ENCODE data around the gene ATP2A1. TPM values are rescaled to one million over a fixed set of nuclear protein-coding genes. Genes with fewer than 3 reads are reported as not detected.
"Not testable (repeated sequence)": the region's sequence is repeated elsewhere in the genome, so short reads cannot be mapped to it uniquely, and the experiment has no call there.

ATP2A1 gene
- total RNA-seq, 1 donor from 2014 or later = 2.4 TPM

- Mint-ChIP-seq H3K4me1 (peaks cover 3% of the 10 kb centered on the region), H3K9me3 (no peaks in the 10 kb centered on the region), H3K4me3 (no peak overlapping the region), H3K27ac (no peak overlapping the region), H3K27me3 (no peaks in the 10 kb centered on the region), H3K36me3 (ENCODE audit: low read depth) (peaks cover 33% of the 10 kb centered on the region)
- intact Hi-C loops (cut with micrococcal nuclease) = no loop called here
- DNase-seq = no peak
These were observed 38.8 kb downstream of the ATP2A1 start for GRCh38 chr16:28917095-28917494.

GRCh38 chr16:28918698-28919097 is 40.4 kb downstream of the ATP2A1 start:
- peaks cover 28% of the 10 kb centered on the region for H3K36me3 Mint-ChIP-seq (ENCODE audit: low read depth)
- H3K27me3 Mint-ChIP-seq = no peaks in the 10 kb centered on the region
- peaks cover 3% of the 10 kb centered on the region for H3K4me1 Mint-ChIP-seq

GRCh38 chr16:28923231-28923587 is 44.9 kb downstream of the ATP2A1 start:
- intact Hi-C loops (cut with micrococcal nuclease) = no loop called here
- peaks cover 14% of the 10 kb centered on the region for H3K36me3 Mint-ChIP-seq (ENCODE audit: low read depth)
- no peaks in the 10 kb centered on the region for H3K27me3 Mint-ChIP-seq
- peaks cover 19% of the 10 kb centered on the region for H3K4me1 Mint-ChIP-seq
- peak overlapping the region; percentile 58 for H3K4me3 Mint-ChIP-seq
- H3K9me3 Mint-ChIP-seq = no peaks in the 10 kb centered on the region
- H3K27ac Mint-ChIP-seq = peak overlapping the region; percentile 10
- DNase-seq = no peak

More at GRCh38 chr16:28918698-28919097, 40.4 kb downstream of the ATP2A1 start:
- Mint-ChIP-seq H3K27ac (no peak overlapping the region), H3K9me3 (no peaks in the 10 kb centered on the region), H3K4me3 (no peak overlapping the region)
- intact Hi-C loops (cut with micrococcal nuclease) = no loop called here
- DNase-seq = no peak

GRCh38 chr16:28923652-28924398 is 45.5 kb downstream of the ATP2A1 start:
- intact Hi-C loops (cut with micrococcal nuclease) = loop anchor here (2.0 kb wide), 2 partner anchors 61 to 77 kb away; partner anchors contain the start of genes SH2B1 and TUFM

GRCh38 chr16:28924399-28924761 is 46.1 kb downstream of the ATP2A1 start:
- no peak for DNase-seq
- H3K4me1 Mint-ChIP-seq = peaks cover 19% of the 10 kb centered on the region
- H3K9me3 Mint-ChIP-seq = no peaks in the 10 kb centered on the region
- intact Hi-C loops (cut with micrococcal nuclease) = loop anchor here (2.0 kb wide), 2 partner anchors 62 to 78 kb away; partner anchors contain the start of genes SH2B1 and TUFM
- peaks cover 14% of the 10 kb centered on the region for H3K36me3 Mint-ChIP-seq (ENCODE audit: low read depth)
- peak overlapping the region; percentile 92 for H3K4me3 Mint-ChIP-seq
- no peaks in the 10 kb centered on the region for H3K27me3 Mint-ChIP-seq
- H3K27ac Mint-ChIP-seq = peak overlapping the region; percentile 96

More at GRCh38 chr16:28923652-28924398, 45.5 kb downstream of the ATP2A1 start:
- Mint-ChIP-seq H3K27ac (peak overlapping the region; percentile 10), H3K4me3 (peak overlapping the region; percentile 92), H3K9me3 (no peaks in the 10 kb centered on the region), H3K36me3 (ENCODE audit: low read depth) (peaks cover 14% of the 10 kb centered on the region), H3K4me1 (peaks cover 19% of the 10 kb centered on the region), H3K27me3 (no peaks in the 10 kb centered on the region)
- peak; percentile 64 for DNase-seq

- intact Hi-C loops (cut with micrococcal nuclease) = loop anchor here (1.0 to 5.0 kb wide), 7 partner anchors 11 to 101 kb away; partner anchors contain the start of genes NFATC2IP, SH2B1 and TUFM
- H3K4me1 Mint-ChIP-seq = peaks cover 19% of the 10 kb centered on the region
- peak within 1 kb of the TSS; percentile 96 for H3K27ac Mint-ChIP-seq
- peak; percentile 99 for DNase-seq
- H3K27me3 Mint-ChIP-seq = no peaks in the 10 kb centered on the region
- H3K4me3 Mint-ChIP-seq = peak within 1 kb of the TSS; percentile 92
- no peaks in the 10 kb centered on the region for H3K9me3 Mint-ChIP-seq
- peaks cover 9% of the 10 kb centered on the region for H3K36me3 Mint-ChIP-seq (ENCODE audit: low read depth)
These were observed 46.6 kb downstream of the ATP2A1 start, which contains the start of gene RABEP2 for GRCh38 chr16:28924762-28925385. RABEP2 (minus strand) TSS chr16:28925238; CDS start chr16:28925163, 75 bp downstream.

GRCh38 chr16:28925386-28926228 is 47.3 kb downstream of the ATP2A1 start:
- H3K27ac Mint-ChIP-seq = peak overlapping the region; percentile 96
- H3K36me3 Mint-ChIP-seq (ENCODE audit: low read depth) = peaks cover 9% of the 10 kb centered on the region
- intact Hi-C loops (cut with micrococcal nuclease) = loop anchor here (1.0 to 5.0 kb wide), 7 partner anchors 11 to 101 kb away; partner anchors contain the start of genes NFATC2IP, SH2B1 and TUFM
- H3K4me3 Mint-ChIP-seq = peak overlapping the region; percentile 92
- peaks cover 19% of the 10 kb centered on the region for H3K4me1 Mint-ChIP-seq
- DNase-seq = peak; percentile 95
- H3K9me3 Mint-ChIP-seq = no peaks in the 10 kb centered on the region
- no peaks in the 10 kb centered on the region for H3K27me3 Mint-ChIP-seq

- H3K27me3 Mint-ChIP-seq; H3K9me3 Mint-ChIP-seq; DNase-seq; H3K36me3 Mint-ChIP-seq (ENCODE audit: low read depth): not testable (repeated sequence)
- peak overlapping the region; percentile 92 for H3K4me3 Mint-ChIP-seq
- peak overlapping the region; percentile 96 for H3K27ac Mint-ChIP-seq
- peaks cover 22% of the 10 kb centered on the region for H3K4me1 Mint-ChIP-seq
- intact Hi-C loops (cut with micrococcal nuclease) = loop anchor here (5.0 kb wide), 1 partner anchor 44 kb away; no protein-coding TSS in a partner anchor
These were observed 48.0 kb downstream of the ATP2A1 start for GRCh38 chr16:28926284-28926683.

GRCh38 chr16:28927815-28928214 is 49.5 kb downstream of the ATP2A1 start:
- Mint-ChIP-seq H3K27ac (no peak overlapping the region), H3K4me3 (no peak overlapping the region), H3K4me1 (peaks cover 21% of the 10 kb centered on the region), H3K9me3 (no peaks in the 10 kb centered on the region), H3K36me3 (ENCODE audit: low read depth) (peaks cover 5% of the 10 kb centered on the region), H3K27me3 (no peaks in the 10 kb centered on the region)
- no peak for DNase-seq
- intact Hi-C loops (cut with micrococcal nuclease) = loop anchor here (5.0 kb wide), 1 partner anchor 46 kb away; no protein-coding TSS in a partner anchor

- Mint-ChIP-seq H3K4me3 (no peak overlapping the region), H3K27ac (no peak overlapping the region)
- intact Hi-C loops (cut with micrococcal nuclease) = no loop called here
These were observed 51.9 kb downstream of the ATP2A1 start for GRCh38 chr16:28930203-28930602.

GRCh38 chr16:28930652-28931051 is 52.4 kb downstream of the ATP2A1 start:
- Mint-ChIP-seq H3K4me3 (no peak overlapping the region), H3K27ac (no peak overlapping the region), H3K36me3 (ENCODE audit: low read depth) (no peaks in the 10 kb centered on the region), H3K27me3 (no peaks in the 10 kb centered on the region), H3K4me1 (peaks cover 23% of the 10 kb centered on the region), H3K9me3 (no peaks in the 10 kb centered on the region)
- no peak for DNase-seq
- intact Hi-C loops (cut with micrococcal nuclease) = no loop called here

More at GRCh38 chr16:28930203-28930602, 51.9 kb downstream of the ATP2A1 start:
- Mint-ChIP-seq H3K36me3 (ENCODE audit: low read depth) (no peaks in the 10 kb centered on the region), H3K27me3 (no peaks in the 10 kb centered on the region), H3K4me1 (peaks cover 21% of the 10 kb centered on the region), H3K9me3 (no peaks in the 10 kb centered on the region)
- DNase-seq = no peak

GRCh38 chr16:28931801-28932225 is 53.5 kb downstream of the ATP2A1 start, which contains the start of gene CD19:
CD19 (plus strand) TSS chr16:28931971; CDS start chr16:28932001, 30 bp downstream.
- no peak within 1 kb of the TSS for H3K4me3 Mint-ChIP-seq
- no peak for DNase-seq
- intact Hi-C loops (cut with micrococcal nuclease) = no loop called here
- no peak within 1 kb of the TSS for H3K27ac Mint-ChIP-seq
- H3K9me3 Mint-ChIP-seq = no peaks in the 10 kb centered on the region
- H3K4me1 Mint-ChIP-seq = peaks cover 25% of the 10 kb centered on the region
- H3K27me3 Mint-ChIP-seq = no peaks in the 10 kb centered on the region
- H3K36me3 Mint-ChIP-seq (ENCODE audit: low read depth) = peaks cover 2% of the 10 kb centered on the region
